MM.1S (cell line): ENCODE measurements around the gene TMED10.

ENCODE experiments used
- DNase-seq: peaks from one replicate; pipeline ENCODE4 v3.0.0-alpha.2; 2015
- H2AFZ ChIP-seq: fragments of 300-600 bp; sonication (generic); 2 replicates; pipeline ENCODE4 v1.6.0; 2016; ENCODE audit warnings: antibody characterized with exemption, low read length
- H3F3A ChIP-seq: fragments of 300-600 bp; sonication (generic); 2 replicates; pipeline ENCODE4 v1.6.1; 2016; ENCODE audit warnings: mild to moderate bottlenecking, antibody characterized with exemption, low read length, moderate library complexity, mixed read lengths; ENCODE audit not compliant: insufficient read depth
- H3K27ac ChIP-seq: fragments of 300-600 bp; sonication (generic); 2 replicates; pipeline ENCODE4 v1.5.1; 2016; ENCODE audit warnings: mild to moderate bottlenecking, low read length
- H3K27me3 ChIP-seq: fragments of 300-600 bp; sonication (generic); replicated peaks from 2 replicates; pipeline ENCODE4 v1.6.0; 2016; ENCODE audit warnings: low read length; ENCODE audit not compliant: insufficient read depth
- H3K36me3 ChIP-seq: fragments of 300-600 bp; sonication (generic); replicated peaks from 2 replicates; pipeline ENCODE4 v1.6.1; 2016; ENCODE audit warnings: mild to moderate bottlenecking, low read length, mixed read lengths; ENCODE audit not compliant: insufficient read depth
- H3K4me1 ChIP-seq: fragments of 300-600 bp; sonication (generic); 2 replicates; pipeline ENCODE4 v1.6.1; 2016; ENCODE audit warnings: low read length, mixed read lengths
- H3K4me2 ChIP-seq: fragments of 300-600 bp; sonication (generic); 2 replicates; pipeline ENCODE4 v1.6.0; 2016; ENCODE audit warnings: low read depth, low read length
- H3K4me3 ChIP-seq: fragments of 300-600 bp; sonication (generic); 2 replicates; pipeline ENCODE4 v1.5.1; 2016; ENCODE audit warnings: low read length, mixed read lengths
- H3K79me2 ChIP-seq: fragments of 300-600 bp; sonication (generic); 2 replicates; pipeline ENCODE4 v1.6.1; 2016; ENCODE audit warnings: mixed run types, low read length, mixed read lengths
- H3K9ac ChIP-seq: fragments of 300-600 bp; sonication (generic); 2 replicates; pipeline ENCODE4 v1.6.1; 2016; ENCODE audit warnings: low read length, mixed read lengths
- H3K9me2 ChIP-seq: fragments of 300-600 bp; sonication (generic); replicated peaks from 2 replicates; pipeline ENCODE4 v1.6.1; 2016; ENCODE audit warnings: mild to moderate bottlenecking, low read length, mixed read lengths; ENCODE audit not compliant: insufficient read depth
- H3K9me3 ChIP-seq: fragments of 300-600 bp; sonication (generic); replicated peaks from 2 replicates; pipeline ENCODE4 v1.6.1; 2016; ENCODE audit warnings: mild to moderate bottlenecking, low read length, mixed read lengths; ENCODE audit not compliant: insufficient read depth
- H4K20me1 ChIP-seq: fragments of 300-600 bp; sonication (generic); 2 replicates; pipeline ENCODE4 v1.6.1; 2016; ENCODE audit warnings: mild to moderate bottlenecking, low read length, moderate library complexity, mixed read lengths; ENCODE audit not compliant: insufficient read depth
- CTCF ChIP-seq: fragments of 300-600 bp; sonication (generic); IDR thresholded peaks from 2 replicates; pipeline ENCODE4 v1.5.1; 2016; ENCODE audit warnings: antibody characterized with exemption, low read length, mixed read lengths
- EZH2 ChIP-seq: fragments of 300-600 bp; sonication (generic); optimal IDR thresholded peaks from 2 replicates; pipeline ENCODE3; 2017; ENCODE audit warnings: low read depth, mild to moderate bottlenecking, antibody characterized with exemption, low read length, mixed read lengths
- EZH2phosphoT487 ChIP-seq: fragments of 300-600 bp; sonication (generic); IDR thresholded peaks from 2 replicates; pipeline ENCODE4 v1.6.1; 2018; ENCODE audit warnings: antibody characterized with exemption, low read length

Gene TMED10

GRCh38 chr14:75174066-75174465, 2.3 kb downstream of the TMED10 start:
- Histone ChIP-seq H3K27ac (no peak overlapping the region), H3K36me3 (no peaks in the 10 kb centered on the region), H3K4me3 (no peak overlapping the region)

GRCh38 chr14:75170772-75171171, 5.6 kb downstream of the TMED10 start:
- DNase-seq, result no peak
- H4K20me1 ChIP-seq, result 0 out of 2 replicates have a peak, but pooled peaks cover 4% of the 10 kb centered on the region

More at GRCh38 chr14:75174066-75174465, 2.3 kb downstream of the TMED10 start:
- DNase-seq, result no peak
- H3K27me3 ChIP-seq, result no peaks in the 10 kb centered on the region
- H3K4me1 ChIP-seq, result 0 out of 2 replicates have a peak, but pooled peaks cover 4% of the 10 kb centered on the region
- H3F3A ChIP-seq, result no peaks in the 10 kb centered on the region
- peaks cover 66% of the 10 kb centered on the region for H3K79me2 ChIP-seq
- no peak overlapping the region for H3K4me2 ChIP-seq
- no peak overlapping the region for H3K9ac ChIP-seq
- no peaks in the 10 kb centered on the region for H3K9me3 ChIP-seq
- no peak overlapping the region for H2AFZ ChIP-seq
- no peaks in the 10 kb centered on the region for H3K9me2 ChIP-seq
- TF ChIP-seq EZH2 (no peak), EZH2phosphoT487 (no peak), CTCF (no peak)
- no peaks in the 10 kb centered on the region for H4K20me1 ChIP-seq

GRCh38 chr14:75168586-75169335, 7.7 kb downstream of the TMED10 start:
- H3K9ac ChIP-seq, result no peak overlapping the region
- no peaks in the 10 kb centered on the region for H3K9me2 ChIP-seq
- H3K9me3 ChIP-seq, result no peaks in the 10 kb centered on the region
- no peaks in the 10 kb centered on the region for H3K36me3 ChIP-seq
- H3K27ac ChIP-seq, result no peak overlapping the region
- TF ChIP-seq CTCF, result no peak
- no peak for TF ChIP-seq EZH2
- no peak for TF ChIP-seq EZH2phosphoT487
- no peak overlapping the region for H2AFZ ChIP-seq
- H3K27me3 ChIP-seq, result no peaks in the 10 kb centered on the region
- no peak overlapping the region for H3K4me3 ChIP-seq
- no peak overlapping the region for H3K4me2 ChIP-seq
- H3K4me1 ChIP-seq, result no peaks in the 10 kb centered on the region
- H4K20me1 ChIP-seq, result 0 out of 2 replicates have a peak, but pooled peaks cover 4% of the 10 kb centered on the region
- DNase-seq, result no peak
- no peaks in the 10 kb centered on the region for H3F3A ChIP-seq
- peaks cover 94% of the 10 kb centered on the region for H3K79me2 ChIP-seq

More at GRCh38 chr14:75170772-75171171, 5.6 kb downstream of the TMED10 start:
- H3K9ac ChIP-seq, result no peak overlapping the region
- no peaks in the 10 kb centered on the region for H3K9me3 ChIP-seq
- no peak overlapping the region for H3K27ac ChIP-seq
- H3K79me2 ChIP-seq, result peaks cover 97% of the 10 kb centered on the region
- no peak for TF ChIP-seq EZH2phosphoT487
- TF ChIP-seq CTCF, result no peak
- TF ChIP-seq EZH2, result no peak
- H3F3A ChIP-seq, result no peaks in the 10 kb centered on the region
- H3K9me2 ChIP-seq, result no peaks in the 10 kb centered on the region
- H2AFZ ChIP-seq, result no peak overlapping the region
- no peaks in the 10 kb centered on the region for H3K27me3 ChIP-seq
- no peak overlapping the region for H3K4me3 ChIP-seq
- no peak overlapping the region for H3K4me2 ChIP-seq
- 0 out of 2 replicates have a peak, but pooled peaks cover 4% of the 10 kb centered on the region for H3K4me1 ChIP-seq
- H3K36me3 ChIP-seq, result no peaks in the 10 kb centered on the region
